Panc1 (cell line): Measurements from ENCODE around the gene TRPV5. TPM values are rescaled to one million over a fixed set of nuclear protein-coding genes. Genes with fewer than 3 reads are reported as not detected.

Source experiments
- ATAC-seq: fragments of 200-7000 bp; cut with Tn5 transposase; 2 replicates; pipeline ENCODE4 v1.9.1; 2020; ENCODE audit warnings: mild to moderate bottlenecking, moderate library complexity
- BruUV-seq: library from RNA; stranded (reverse); fragments of 400-500 nt; replicated peaks from 2 replicates; lab custom pipeline; 2021; lab: Mats Ljungman, UMichigan
- CTCF ChIA-PET: fragments of 300-600 bp; sonication (Branson Sonifier 250); formaldehyde crosslinking; loops from one replicate; lab custom pipeline; 2022; ENCODE audit warnings: antibody characterized with exemption; lab: Charles Lee
- POLR2A ChIA-PET: fragments of 300-600 bp; sonication (Branson Sonifier 250); formaldehyde crosslinking; loops from one replicate; lab custom pipeline; 2022; ENCODE audit warnings: antibody characterized with exemption; lab: Charles Lee
- DNase-seq: peaks from one replicate; pipeline ENCODE4 v3.0.0-alpha.2; 2010; ENCODE audit warnings: low read depth, low spot score
- H3K27ac ChIP-seq: 2 replicates; pipeline ENCODE4 v1.5.1; 2011; ENCODE audit warnings: mild to moderate bottlenecking, low read length, inconsistent platforms
- H3K27me3 ChIP-seq: fragments of 200-500 bp; sonication (Bioruptor generic); 2 replicates; pipeline ENCODE4 v1.6.0; 2014; ENCODE audit warnings: low read length, inconsistent platforms; ENCODE audit not compliant: control insufficient read depth, insufficient read depth
- H3K36me3 ChIP-seq: fragments of 200-500 bp; sonication (Bioruptor generic); 2 replicates; pipeline ENCODE4 v1.5.1; 2014; ENCODE audit warnings: inconsistent platforms, mild to moderate bottlenecking, low read length, moderate library complexity; ENCODE audit not compliant: control insufficient read depth, insufficient read depth
- H3K4me1 ChIP-seq: 2 replicates; pipeline ENCODE4 v1.5.1; 2011; ENCODE audit warnings: inconsistent platforms, mild to moderate bottlenecking, low read length, moderate library complexity; ENCODE audit not compliant: control insufficient read depth, insufficient read depth
- H3K4me3 ChIP-seq, 2 experiments: 2 replicates each; pipeline ENCODE4 v1.5.1; 2011 to 2012; ENCODE audit warnings: low read depth in 2 of 2, low read length in 2 of 2, mild to moderate bottlenecking in 2 of 2, inconsistent platforms in 1 of 2, moderate library complexity in 1 of 2
- H3K9me3 ChIP-seq: fragments of 200-500 bp; sonication (Bioruptor generic); 2 replicates; pipeline ENCODE4 v1.5.1; 2014; ENCODE audit warnings: low read depth, mild to moderate bottlenecking, inconsistent platforms, low read length, moderate library complexity; ENCODE audit not compliant: control insufficient read depth, insufficient read depth
- CTCF ChIP-seq: fragments of 450-650 bp; IDR thresholded peaks from 2 replicates; pipeline ENCODE4 v1.5.1; 2017; ENCODE audit warnings: mild to moderate bottlenecking
- POLR2AphosphoS5 ChIP-seq: IDR thresholded peaks from 2 replicates; pipeline ENCODE4 v1.6.1; 2012; ENCODE audit warnings: mild to moderate bottlenecking, low read depth, low read length, moderate library complexity
- REST ChIP-seq, 2 experiments: IDR thresholded peaks; 2 replicates each; pipeline ENCODE4 v1.6.1; 2011 to 2012; ENCODE audit warnings: low read depth in 2 of 2, control low read depth in 1 of 2, low read length in 1 of 2, mild to moderate bottlenecking in 1 of 2, moderate library complexity in 1 of 2; ENCODE audit not compliant: insufficient read depth in 1 of 2
- SIN3A ChIP-seq: IDR thresholded peaks from 2 replicates; pipeline ENCODE4 v1.6.1; 2012; ENCODE audit warnings: low read depth, mild to moderate bottlenecking, low read length, moderate library complexity, borderline replicate concordance; ENCODE audit not compliant: insufficient read depth
- TCF7L2 ChIP-seq: IDR thresholded peaks from 2 replicates; pipeline ENCODE4 v1.6.1; 2011; ENCODE audit warnings: mild to moderate bottlenecking, low read depth, low read length, inconsistent platforms
- in situ Hi-C: cut with HindIII; loops from 2 replicates; pipeline ENCODE4 v1.10.0; 2016; ENCODE audit warnings: low sequenced_read_pairs, low pct_unique_long_range_greater_than_20kb
- intact Hi-C: fragments of 100-400 bp; cut with micrococcal nuclease; formaldehyde crosslinking; loops from one replicate; pipeline ENCODE4 v1.10.0; 2022; ENCODE audit not compliant: unreplicated experiment
- total RNA-seq: library from RNA; stranded (reverse); gene quantifications from one replicate; pipeline ENCODE4 v1.2.1, GENCODE V29; 2021; ENCODE audit not compliant: unreplicated experiment

The TRPV5 gene
- total RNA-seq, 1 experiment from 2014 or later, result not detected

- TF ChIP-seq TCF7L2 (no peak), CTCF (no peak), POLR2AphosphoS5 (no peak), REST (IDR thresholded peaks at IDR 0.05; ENCODE audit: insufficient read depth in 1 of 2, low read depth in 2 of 2, low read length in 1 of 2) (no peak)
- ChIA-PET POLR2A (no interaction called here), CTCF (no interaction called here)
- Histone ChIP-seq H3K4me3 (no peak overlapping the region), H3K27me3 (no peaks in the 10 kb centered on the region), H3K36me3 (no peaks in the 10 kb centered on the region), H3K27ac (no peak overlapping the region), H3K9me3 (no peaks in the 10 kb centered on the region), H3K4me1 (no peaks in the 10 kb centered on the region)
- DNase-seq (no peak), ATAC-seq (no peak)
- intact Hi-C loops (no loop called here), in situ Hi-C loops (no loop called here)
- no TSS peak for BruUV-seq
Observed at GRCh38 chr7:142940966-142941535, 7.5 kb upstream of the TRPV5 start.

GRCh38 chr7:142939226-142939910, 5.8 kb upstream of the TRPV5 start, which contains the start of gene LLCFC1:
LLCFC1 (plus strand) TSS chr7:142939484; CDS start chr7:142939622, 138 bp downstream.
- POLR2A ChIA-PET, result no interaction called here
- in situ Hi-C loops, result no loop called here
- no peak for TF ChIP-seq POLR2AphosphoS5
- TF ChIP-seq REST (IDR thresholded peaks at IDR 0.05; ENCODE audit: insufficient read depth in 1 of 2, low read depth in 2 of 2, low read length in 1 of 2), result no peak
- TF ChIP-seq TCF7L2, result no peak
- no peak; the same call in 1 of the 2 replicates for TF ChIP-seq CTCF
- TF ChIP-seq SIN3A, result no peak

More at GRCh38 chr7:142939226-142939910, 5.8 kb upstream of the TRPV5 start, which contains the start of gene LLCFC1:
- Histone ChIP-seq H3K27me3 (no peaks in the 10 kb centered on the region), H3K36me3 (no peaks in the 10 kb centered on the region), H3K4me3 (no peak within 1 kb of the TSS), H3K27ac (no peak within 1 kb of the TSS), H3K4me1 (no peaks in the 10 kb centered on the region), H3K9me3 (no peaks in the 10 kb centered on the region)
- no TSS peak for BruUV-seq
- CTCF ChIA-PET, result no interaction called here
- no peak for ATAC-seq
- no peak for DNase-seq
- intact Hi-C loops, result no loop called here
